ENCODE data around the gene KIAA0319L. TPM values are rescaled to one million over a fixed set of nuclear protein-coding genes. Genes with fewer than 3 reads are reported as not detected.
A peak's percentile ranks its signal among the peaks of the same experiment; 100 is the strongest.

Gene KIAA0319L
- total RNA-seq, 1 experiment from 2014 or later: 20.9 TPM

DNA sequence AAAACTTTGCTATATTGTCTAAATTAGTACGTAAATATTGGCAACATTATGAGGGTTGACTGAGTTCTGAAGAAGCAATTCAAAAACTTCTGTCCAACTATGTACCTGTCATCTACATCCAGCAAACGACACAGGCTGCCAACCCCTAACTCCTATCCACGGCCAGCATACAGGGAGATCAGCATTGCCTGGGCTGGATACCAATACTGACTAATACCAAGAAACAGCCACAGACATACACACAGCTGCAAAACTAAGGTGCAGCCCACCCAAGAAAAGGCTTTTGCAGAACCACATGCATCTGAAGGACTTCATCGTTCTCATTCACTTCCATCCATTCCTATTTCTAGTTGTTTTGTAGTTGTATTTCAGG lies 2.0 kb downstream of the KIAA0319L start:
- peak overlapping the region; percentile 49 for H3K9ac ChIP-seq (ENCODE audit: low read length)
- H3K9me3 ChIP-seq (ENCODE audit: low read length): no peaks in the 10 kb centered on the region
- H4K20me1 ChIP-seq (ENCODE audit: low read length): no peaks in the 10 kb centered on the region
- intact Hi-C loops (cut with micrococcal nuclease): loop anchor here (2.0 kb wide), 1 partner anchor 86 kb away; no protein-coding TSS in a partner anchor
- DNase-seq: no peak
- no peaks in the 10 kb centered on the region for H3K9me2 ChIP-seq (replicated peaks; ENCODE audit: low read length)
- no peak for ATAC-seq
- H3K36me3 ChIP-seq (ENCODE audit: low read depth, low read length): peaks cover 14% of the 10 kb centered on the region
- peak overlapping the region; percentile 78 for H3K4me3 ChIP-seq (ENCODE audit: low read length)
- ChIA-PET POLR2A (ENCODE audit: unreplicated experiment) (no interaction called here), CTCF (interaction anchor here (2.6 kb wide), 1 partner anchor 104 kb away, joined by 10 read pairs; no protein-coding TSS in a partner anchor)
- no peak overlapping the region for H2AFZ ChIP-seq (ENCODE audit: low read length)
- H3K27ac ChIP-seq (ENCODE audit: low read length): peak overlapping the region; percentile 91
- no TSS peak for BruUV-seq (replicated peaks)
- peaks cover 54% of the 10 kb centered on the region for H3K79me2 ChIP-seq (ENCODE audit: low read length)
- H3F3A ChIP-seq (ENCODE audit: low read length, unreplicated experiment): peaks cover 10% of the 10 kb centered on the region
- H3K4me2 ChIP-seq (ENCODE audit: low read length): peak overlapping the region; percentile 96
- H3K4me1 ChIP-seq (ENCODE audit: insufficient read depth, low read length): peaks cover 33% of the 10 kb centered on the region
- TF ChIP-seq EZH2 (IDR thresholded peaks at IDR 0.05; ENCODE audit: low read length, unreplicated experiment): no peak
- TF ChIP-seq, protein P1, sequence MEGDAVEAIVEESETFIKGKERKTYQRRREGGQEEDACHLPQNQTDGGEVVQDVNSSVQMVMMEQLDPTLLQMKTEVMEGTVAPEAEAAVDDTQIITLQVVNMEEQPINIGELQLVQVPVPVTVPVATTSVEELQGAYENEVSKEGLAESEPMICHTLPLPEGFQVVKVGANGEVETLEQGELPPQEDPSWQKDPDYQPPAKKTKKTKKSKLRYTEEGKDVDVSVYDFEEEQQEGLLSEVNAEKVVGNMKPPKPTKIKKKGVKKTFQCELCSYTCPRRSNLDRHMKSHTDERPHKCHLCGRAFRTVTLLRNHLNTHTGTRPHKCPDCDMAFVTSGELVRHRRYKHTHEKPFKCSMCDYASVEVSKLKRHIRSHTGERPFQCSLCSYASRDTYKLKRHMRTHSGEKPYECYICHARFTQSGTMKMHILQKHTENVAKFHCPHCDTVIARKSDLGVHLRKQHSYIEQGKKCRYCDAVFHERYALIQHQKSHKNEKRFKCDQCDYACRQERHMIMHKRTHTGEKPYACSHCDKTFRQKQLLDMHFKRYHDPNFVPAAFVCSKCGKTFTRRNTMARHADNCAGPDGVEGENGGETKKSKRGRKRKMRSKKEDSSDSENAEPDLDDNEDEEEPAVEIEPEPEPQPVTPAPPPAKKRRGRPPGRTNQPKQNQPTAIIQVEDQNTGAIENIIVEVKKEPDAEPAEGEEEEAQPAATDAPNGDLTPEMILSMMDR (conservative IDR thresholded peaks at IDR 0.05; ENCODE audit: low read depth, low read length): no peak
- no peak for TF ChIP-seq EZH2phosphoT487 (IDR thresholded peaks at IDR 0.05; ENCODE audit: borderline replicate concordance, low read length)
- H3K27me3 ChIP-seq (ENCODE audit: low read length): no peaks in the 10 kb centered on the region

DNA sequence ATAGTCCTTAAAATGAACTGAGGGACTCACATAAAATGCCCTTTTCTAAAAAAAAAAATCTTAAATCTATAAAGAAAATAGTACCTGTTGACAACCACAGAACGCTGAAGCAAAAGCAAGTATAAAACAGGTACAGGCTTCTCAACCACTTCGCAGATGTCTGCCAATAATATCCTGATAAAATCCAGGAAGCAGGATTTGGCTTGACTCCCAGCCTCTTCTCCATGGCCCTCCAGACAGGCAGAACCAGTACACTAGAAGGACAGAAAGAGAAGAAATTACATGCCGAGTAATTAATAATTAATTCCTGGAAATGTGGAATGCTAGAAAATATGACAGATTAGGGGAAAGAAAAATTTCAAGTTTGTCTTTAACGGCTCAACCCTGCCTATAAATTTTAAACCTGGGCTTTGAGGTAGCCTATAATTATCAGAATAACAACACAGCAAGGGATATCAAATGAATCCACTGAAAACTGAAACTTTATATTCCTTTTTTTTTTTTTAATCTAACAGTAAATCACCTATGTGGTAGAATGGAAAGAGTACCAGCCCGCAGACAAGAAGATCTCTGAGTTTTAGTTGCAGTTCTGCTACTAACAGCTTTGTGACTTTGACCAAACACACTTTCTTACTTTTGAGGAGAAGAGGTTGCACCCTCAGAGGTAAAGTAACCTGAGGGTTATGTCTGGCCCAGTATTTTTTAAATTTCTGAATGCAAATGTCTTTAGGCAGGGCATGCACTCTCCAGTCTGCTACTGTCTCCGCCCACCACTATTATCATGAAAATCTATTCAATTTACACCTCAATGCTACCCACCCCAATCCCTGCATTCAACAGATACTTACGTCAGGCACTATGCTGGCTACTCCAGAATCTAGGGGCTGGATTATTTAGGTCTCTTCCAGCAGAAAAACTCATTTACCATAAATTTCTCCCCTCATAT lies 2.7 kb downstream of the KIAA0319L start:
- no peaks in the 10 kb centered on the region for H3K9me2 ChIP-seq (replicated peaks; ENCODE audit: low read length)
- TF ChIP-seq, protein P1 (conservative IDR thresholded peaks at IDR 0.05; ENCODE audit: low read depth, low read length): no peak
- TF ChIP-seq EZH2phosphoT487 (IDR thresholded peaks at IDR 0.05; ENCODE audit: borderline replicate concordance, low read length): no peak
- TF ChIP-seq EZH2 (IDR thresholded peaks at IDR 0.05; ENCODE audit: low read length, unreplicated experiment): no peak
- peak overlapping the region; percentile 91 for H3K27ac ChIP-seq (ENCODE audit: low read length)
- H3K27me3 ChIP-seq (ENCODE audit: low read length): no peaks in the 10 kb centered on the region
- H2AFZ ChIP-seq (ENCODE audit: low read length): no peak overlapping the region
- H4K20me1 ChIP-seq (ENCODE audit: low read length): no peaks in the 10 kb centered on the region
- no peaks in the 10 kb centered on the region for H3K9me3 ChIP-seq (ENCODE audit: low read length)
- BruUV-seq (replicated peaks): no TSS peak
- peaks cover 53% of the 10 kb centered on the region for H3K79me2 ChIP-seq (ENCODE audit: low read length)
- intact Hi-C loops (cut with micrococcal nuclease): loop anchor here (2.0 kb wide), 1 partner anchor 86 kb away; no protein-coding TSS in a partner anchor
- POLR2A ChIA-PET (ENCODE audit: unreplicated experiment): no interaction called here
- peak; percentile 79 for DNase-seq
- peaks cover 33% of the 10 kb centered on the region for H3K4me1 ChIP-seq (ENCODE audit: insufficient read depth, low read length)
- CTCF ChIA-PET: interaction anchor here (0.6 kb wide), 1 partner anchor 241 kb away, joined by 3 read pairs; no protein-coding TSS in a partner anchor
- peak overlapping the region; percentile 78; the same call in 1 of the 2 replicates for H3K4me3 ChIP-seq (ENCODE audit: low read length)
- peaks cover 14% of the 10 kb centered on the region for H3K36me3 ChIP-seq (ENCODE audit: low read depth, low read length)
- ATAC-seq: no peak
- peak overlapping the region; percentile 49; the same call in 1 of the 2 replicates for H3K9ac ChIP-seq (ENCODE audit: low read length)
- H3K4me2 ChIP-seq (ENCODE audit: low read length): peak overlapping the region; percentile 96
- peaks cover 10% of the 10 kb centered on the region for H3F3A ChIP-seq (ENCODE audit: low read length, unreplicated experiment)

Measured in PC-3 (cell line).